ENCODE data around the gene GKAP1. TPM values are rescaled to one million over a fixed set of nuclear protein-coding genes. Genes with fewer than 3 reads are reported as not detected.

GKAP1 gene
- total and polyA plus RNA-seq, 12 donors, result 1.2 to 24.2 (median 6.4) TPM

- Histone ChIP-seq H3K4me3 (no peak overlapping the region), H3K9me3 (replicated peaks in 1 of 3) (no peaks in the 10 kb centered on the region), H3K36me3 (replicated peaks in 1 of 2) (no peaks in the 10 kb centered on the region), H3K27ac (no peak overlapping the region), H3K27me3 (no peaks in the 10 kb centered on the region), H3K4me1 (replicated peaks in 1 of 2) (no peaks in the 10 kb centered on the region)
- TF ChIP-seq CTCF (IDR thresholded peaks at IDR 0.05) (no peak), POLR2A (IDR thresholded peaks at IDR 0.05) (no peak)
- no peak for DNase-seq
- intact Hi-C loops (cut with DNase I), result no loop called here
Observed at GRCh38 chr9:83724436-83724835, 93.1 kb downstream of the GKAP1 start.

- Histone ChIP-seq H3K9me3 (replicated peaks in 1 of 3) (no peaks in the 10 kb centered on the region), H3K4me3 (no peak overlapping the region), H3K27ac (no peak overlapping the region), H3K36me3 (replicated peaks in 1 of 2) (no peaks in the 10 kb centered on the region), H3K27me3 (no peaks in the 10 kb centered on the region), H3K4me1 (replicated peaks in 1 of 2) (no peaks in the 10 kb centered on the region)
- no peak for DNase-seq
- intact Hi-C loops (cut with DNase I), result no loop called here
- 72 to 83% (median 75%) methylated on average over 2 of the region's 2 CpGs for WGBS, 4 donors
- no peak for TF ChIP-seq POLR2A (IDR thresholded peaks at IDR 0.05)
- TF ChIP-seq CTCF (IDR thresholded peaks at IDR 0.05), result no peak
Observed at GRCh38 chr9:83722726-83723495, 94.7 kb downstream of the GKAP1 start.

DNA sequence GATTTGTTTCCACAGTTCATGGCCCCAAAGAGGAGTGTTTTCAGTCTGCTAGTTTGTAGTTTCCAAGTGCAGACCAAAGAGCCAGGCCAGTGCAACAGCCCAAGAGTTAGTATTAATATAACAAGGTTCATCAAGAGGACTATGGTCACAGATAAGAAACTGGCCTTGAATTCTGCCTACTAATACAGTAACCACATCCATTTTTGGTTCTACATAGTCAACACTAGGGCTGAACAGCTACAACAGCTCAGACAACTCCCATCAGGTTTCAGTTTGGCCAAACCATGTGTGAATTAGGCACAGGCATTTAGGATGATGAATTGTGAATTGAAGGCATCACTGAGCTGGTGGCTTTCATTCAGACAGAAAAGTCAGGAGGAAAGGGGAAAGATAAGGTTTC is 96.1 kb downstream of the GKAP1 start:
- DNase-seq, result no peak
- TF ChIP-seq CTCF (IDR thresholded peaks at IDR 0.05) (no peak), POLR2A (IDR thresholded peaks at IDR 0.05) (no peak)
- intact Hi-C loops (cut with DNase I), result no loop called here
- Histone ChIP-seq H3K4me3 (no peak overlapping the region), H3K27me3 (no peaks in the 10 kb centered on the region), H3K27ac (no peak overlapping the region), H3K36me3 (replicated peaks in 1 of 2) (no peaks in the 10 kb centered on the region), H3K9me3 (replicated peaks in 1 of 3) (no peaks in the 10 kb centered on the region), H3K4me1 (replicated peaks in 1 of 2) (no peaks in the 10 kb centered on the region)

DNA sequence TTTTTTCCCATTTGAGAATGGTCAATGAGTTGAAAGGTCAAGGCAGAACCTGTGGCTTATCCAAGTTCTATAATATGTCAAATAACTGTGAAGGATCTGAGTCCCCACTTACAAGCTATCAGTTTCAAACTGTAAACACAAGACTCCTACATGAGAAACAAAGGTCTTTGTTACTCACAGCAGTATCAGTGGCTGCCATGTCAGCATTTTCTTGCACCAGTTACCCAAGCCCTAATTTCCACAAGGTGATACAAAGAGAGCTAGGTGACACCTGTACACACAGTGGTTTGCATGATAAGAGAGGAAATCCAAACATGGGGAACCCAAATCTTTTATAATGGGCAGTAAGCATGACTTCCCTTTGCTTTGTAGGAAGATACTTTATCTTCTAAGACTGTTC is 101.8 kb downstream of the GKAP1 start:
- Histone ChIP-seq H3K4me1 (replicated peaks in 1 of 2) (no peaks in the 10 kb centered on the region), H3K27ac (no peak overlapping the region), H3K27me3 (no peaks in the 10 kb centered on the region), H3K9me3 (replicated peaks in 1 of 3) (no peaks in the 10 kb centered on the region), H3K4me3 (no peak overlapping the region), H3K36me3 (replicated peaks in 1 of 2) (no peaks in the 10 kb centered on the region)
- no peak for TF ChIP-seq CTCF (IDR thresholded peaks at IDR 0.05)
- intact Hi-C loops (cut with DNase I), result no loop called here
- no peak for DNase-seq
